Inflammatory macrophage (primary cell): ENCODE results near the gene FBXL4.

Source experiments
- DNase-seq, 2 donors: peaks; one replicate each; pipeline ENCODE4 v3.0.0-alpha.2; 2020 to 2022

The FBXL4 gene

GRCh38 chr6:98824162-98824901, 123.4 kb downstream of the FBXL4 start:
- no peak for DNase-seq

DNA sequence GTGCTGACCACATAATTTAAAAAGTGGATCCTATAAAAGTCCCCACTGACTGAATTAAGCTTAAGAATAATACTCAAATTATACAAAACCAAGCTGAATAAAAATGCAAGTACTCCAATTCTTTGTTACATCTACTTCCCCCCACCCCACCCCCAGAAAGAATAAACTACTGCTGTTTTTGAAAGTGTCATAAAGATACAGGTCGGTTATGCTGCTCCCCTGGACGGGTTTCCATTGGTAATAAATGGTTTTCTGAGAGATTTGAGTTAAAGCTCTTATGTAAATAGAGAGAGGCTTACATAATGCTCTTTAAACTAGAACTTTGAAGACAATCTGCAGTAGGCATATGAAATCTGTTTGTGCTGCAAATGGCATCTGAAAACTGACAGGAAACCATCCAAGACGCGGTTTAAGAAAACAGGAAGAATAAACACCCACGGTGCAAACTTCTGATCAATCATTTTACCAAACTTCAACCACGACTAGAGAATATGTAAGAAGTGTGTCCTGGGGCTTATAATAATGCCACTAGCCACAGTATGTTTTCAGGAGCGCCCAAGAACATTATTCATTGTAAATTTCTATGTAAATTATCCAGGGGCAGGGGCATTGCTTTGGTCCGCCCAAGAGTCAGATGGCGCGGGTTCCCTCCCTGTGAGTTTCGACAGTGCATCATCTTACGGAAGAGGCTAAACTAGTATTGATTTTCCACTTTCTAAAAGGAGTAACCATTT, 124.2 kb downstream of the FBXL4 start:
- DNase-seq = no peak

GRCh38 chr6:98821756-98822405, 125.9 kb downstream of the FBXL4 start:
- DNase-seq = no peak
